Vagina (tissue), 2 donors: ENCODE measurements around the gene SCFD2.

Source experiments
- POLR2AphosphoS5 ChIP-seq, 2 donors: sonication (generic); formaldehyde crosslinking; IDR thresholded peaks; one replicate each; pipeline ENCODE4 v1.9.0; 2017; ENCODE audit warnings: antibody characterized with exemption in 2 of 2, mild to moderate bottlenecking in 2 of 2, low read depth in 1 of 2; ENCODE audit not compliant: insufficient read depth in 1 of 2
- TF ChIP-seq, protein P1 (sequence below), 3 experiments: fragments of 450-650 bp in 2 of 3; fragments of 200-600 bp in 1 of 3; sonication (generic) in 1 of 3; IDR thresholded peaks; one replicate each; pipeline ENCODE4 v1.5.1; 2017 to 2019; ENCODE audit warnings: antibody characterized with exemption in 3 of 3, mild to moderate bottlenecking in 2 of 3, moderate library complexity in 2 of 3

GRCh38 chr4:53366301-53366716, 448 bp upstream of the SCFD2 start:
- TF ChIP-seq, protein P1, sequence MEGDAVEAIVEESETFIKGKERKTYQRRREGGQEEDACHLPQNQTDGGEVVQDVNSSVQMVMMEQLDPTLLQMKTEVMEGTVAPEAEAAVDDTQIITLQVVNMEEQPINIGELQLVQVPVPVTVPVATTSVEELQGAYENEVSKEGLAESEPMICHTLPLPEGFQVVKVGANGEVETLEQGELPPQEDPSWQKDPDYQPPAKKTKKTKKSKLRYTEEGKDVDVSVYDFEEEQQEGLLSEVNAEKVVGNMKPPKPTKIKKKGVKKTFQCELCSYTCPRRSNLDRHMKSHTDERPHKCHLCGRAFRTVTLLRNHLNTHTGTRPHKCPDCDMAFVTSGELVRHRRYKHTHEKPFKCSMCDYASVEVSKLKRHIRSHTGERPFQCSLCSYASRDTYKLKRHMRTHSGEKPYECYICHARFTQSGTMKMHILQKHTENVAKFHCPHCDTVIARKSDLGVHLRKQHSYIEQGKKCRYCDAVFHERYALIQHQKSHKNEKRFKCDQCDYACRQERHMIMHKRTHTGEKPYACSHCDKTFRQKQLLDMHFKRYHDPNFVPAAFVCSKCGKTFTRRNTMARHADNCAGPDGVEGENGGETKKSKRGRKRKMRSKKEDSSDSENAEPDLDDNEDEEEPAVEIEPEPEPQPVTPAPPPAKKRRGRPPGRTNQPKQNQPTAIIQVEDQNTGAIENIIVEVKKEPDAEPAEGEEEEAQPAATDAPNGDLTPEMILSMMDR (IDR thresholded peaks at IDR 0.05): no peak
- no peak for TF ChIP-seq POLR2AphosphoS5 (IDR thresholded peaks at IDR 0.05; ENCODE audit: insufficient read depth in 1 of 2, low read depth in 1 of 2)
